Retinal pigment epithelial cell (primary cell): ENCODE data around the gene NOX5.

Experiments used
- DNase-seq: peaks from one replicate; pipeline ENCODE4 v3.0.0-alpha.2; 2010; ENCODE audit warnings: low read depth
- H3K4me3 ChIP-seq: 2 replicates; pipeline ENCODE4 v1.5.1; 2011; ENCODE audit warnings: mild to moderate bottlenecking, low read length, control low read depth, moderate library complexity
- CTCF ChIP-seq: conservative IDR thresholded peaks from 2 replicates; pipeline ENCODE4 v1.5.1; 2011; ENCODE audit warnings: low read depth, low read length, control low read depth, inconsistent platforms

The NOX5 gene

DNA sequence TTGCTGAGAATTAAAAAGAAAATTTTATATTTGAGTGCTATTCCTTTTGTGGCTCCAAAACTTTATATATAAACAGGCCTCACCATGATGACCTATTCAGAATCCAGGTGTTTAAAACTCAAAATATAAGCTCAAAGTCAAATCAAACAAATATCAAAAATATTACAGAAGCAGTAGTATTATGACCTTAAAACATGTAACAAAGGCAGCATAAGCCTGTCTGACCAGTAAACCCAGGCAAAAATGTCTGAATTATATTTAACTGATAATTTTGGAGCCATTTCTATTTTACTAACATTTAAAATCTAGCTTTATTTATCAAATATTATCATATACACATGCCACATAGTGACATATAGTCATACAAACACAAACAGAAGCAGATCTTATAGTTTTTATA lies 6.4 kb upstream of the NOX5 start:
- DNase-seq = no peak
- TF ChIP-seq CTCF = no peak

DNA sequence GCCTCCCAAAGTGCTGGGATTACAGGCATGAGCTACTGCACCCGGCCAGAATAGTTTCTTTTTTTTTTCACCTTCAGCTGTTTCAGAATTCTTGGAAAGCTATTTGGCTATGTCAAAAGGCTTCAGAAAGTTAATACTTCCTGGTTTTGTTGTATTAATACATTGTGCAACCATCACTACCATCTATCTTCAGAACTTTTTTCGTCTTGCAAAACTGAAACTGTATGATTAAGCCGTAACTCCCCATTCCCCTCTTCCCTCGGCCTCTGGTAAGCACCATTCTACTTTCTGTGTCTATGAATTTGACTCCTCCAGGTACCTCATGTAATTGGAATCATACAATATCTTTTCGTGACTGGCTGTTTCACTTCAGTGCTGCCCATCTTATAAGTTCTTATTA lies 5.2 kb upstream of the NOX5 start:
- no peak for DNase-seq
- no peak overlapping the region for H3K4me3 ChIP-seq
- no peak for TF ChIP-seq CTCF

More for the DNA sequence above, 6.4 kb upstream of the NOX5 start:
- H3K4me3 ChIP-seq = no peak overlapping the region

- TF ChIP-seq CTCF = no peak
- DNase-seq = no peak
- no peak overlapping the region for H3K4me3 ChIP-seq
Measured at GRCh38 chr15:69011641-69012040, 2.9 kb upstream of the NOX5 start.

DNA sequence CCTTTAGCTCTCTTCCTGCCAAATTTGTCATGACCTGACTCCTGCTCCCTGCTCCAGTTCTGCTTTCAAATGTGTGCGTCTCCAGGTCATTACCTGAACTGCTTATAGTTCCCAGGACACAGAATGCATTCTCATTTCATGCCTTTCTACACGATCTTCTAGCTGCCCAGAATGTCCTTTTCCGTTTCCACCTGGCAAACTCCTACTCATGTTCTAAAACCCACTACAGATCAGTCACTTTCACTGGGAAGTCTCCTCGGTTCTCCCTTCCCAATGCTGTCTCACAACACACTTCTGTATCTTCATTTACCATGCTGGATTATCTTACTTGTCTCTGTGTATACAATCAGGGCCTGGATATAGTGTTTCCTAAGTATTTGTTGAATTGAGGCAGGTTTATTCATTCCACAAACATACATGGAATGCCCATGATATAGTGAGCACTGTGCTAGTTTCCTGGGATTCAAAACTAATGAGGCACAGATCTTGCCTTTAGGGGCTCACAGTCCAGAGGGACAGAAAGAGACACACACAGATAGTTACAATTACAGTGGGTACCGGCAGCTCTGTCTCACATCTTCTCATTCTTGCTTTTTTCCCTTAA lies 1.6 kb upstream of the NOX5 start:
- no peak for TF ChIP-seq CTCF
- no peak for DNase-seq
- H3K4me3 ChIP-seq = no peak overlapping the region

DNA sequence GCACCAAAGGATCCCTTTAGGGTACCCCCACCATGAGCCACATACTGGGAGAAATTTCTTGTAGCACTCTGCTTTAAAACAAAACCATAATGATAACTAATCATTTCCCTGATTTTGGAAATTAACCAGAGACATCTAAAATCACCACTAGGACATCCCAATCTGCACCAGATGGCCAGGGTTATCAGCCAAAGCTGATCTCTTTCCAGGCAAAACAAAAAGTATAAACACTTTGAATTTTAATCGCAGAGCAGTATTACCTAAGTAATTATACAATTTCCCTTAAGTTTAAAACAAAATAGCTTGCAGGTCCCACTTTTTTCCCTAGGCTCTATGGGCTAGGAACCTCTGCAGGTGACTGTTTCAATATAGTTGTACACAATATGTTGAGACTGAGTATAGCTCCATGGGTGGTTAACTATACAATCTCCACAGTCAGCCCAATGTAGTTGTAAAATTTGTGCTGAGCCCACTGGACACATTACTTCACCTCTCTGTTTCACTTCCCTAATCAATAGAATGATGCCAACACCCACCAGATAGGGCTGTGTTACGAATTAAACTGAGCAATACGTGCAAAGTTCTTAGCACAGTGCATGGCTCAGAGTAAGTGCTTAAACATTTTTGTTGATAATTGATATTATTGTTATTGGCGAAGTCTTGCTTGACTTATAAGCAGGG lies 629 bp upstream of the NOX5 start:
- TF ChIP-seq CTCF = no peak
- no peak for DNase-seq
- H3K4me3 ChIP-seq = no peak overlapping the region

DNA sequence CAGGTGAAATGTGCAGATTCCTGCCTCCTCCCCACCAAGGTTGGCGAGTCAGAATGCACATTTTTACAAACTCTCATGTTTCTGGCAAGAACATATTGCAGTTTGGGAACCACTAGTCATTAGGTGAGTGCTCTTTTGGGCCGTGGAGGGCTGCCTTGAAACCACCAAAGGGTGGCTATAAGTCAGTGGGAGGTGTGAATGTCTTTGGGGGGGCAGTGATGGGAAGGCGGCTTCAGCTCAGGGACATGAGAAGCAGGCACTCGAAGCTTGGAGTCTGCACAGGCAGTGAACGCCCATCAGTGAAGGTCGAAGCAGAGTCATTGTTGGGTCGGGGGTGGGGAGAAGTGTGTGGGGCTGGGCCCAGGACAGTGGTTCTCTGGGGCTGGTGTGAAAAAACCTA lies 1.1 kb downstream of the NOX5 start:
- TF ChIP-seq CTCF = no peak
- DNase-seq = no peak
- no peak overlapping the region for H3K4me3 ChIP-seq

- no peak overlapping the region for H3K4me3 ChIP-seq
- no peak for TF ChIP-seq CTCF
- DNase-seq = no peak
Measured at GRCh38 chr15:69016021-69016595, 1.6 kb downstream of the NOX5 start.
